Transverse colon (tissue), 4 donors: Measurements from ENCODE around the gene CLEC4M. TPM values are rescaled to one million over a fixed set of nuclear protein-coding genes. Genes with fewer than 3 reads are reported as not detected.

Experiments
- DNase-seq: peaks from one replicate; pipeline ENCODE4 v3.0.0-alpha.2; 2019
- H3K27ac ChIP-seq, 4 donors: fragments of 200-600 bp; sonication (generic); 2 replicates each; pipeline ENCODE4 v1.5.1; 2016 to 2018; ENCODE audit warnings: inconsistent platforms in 4 of 4
- H3K27me3 ChIP-seq: fragments of 200-600 bp; sonication (generic); 2 replicates; pipeline ENCODE4 v1.5.1; 2017; ENCODE audit warnings: inconsistent platforms
- H3K36me3 ChIP-seq, 4 donors: fragments of 200-600 bp; sonication (generic); 2 replicates each; pipeline ENCODE4 v1.5.1; 2017 to 2019; ENCODE audit warnings: inconsistent platforms in 4 of 4
- H3K4me1 ChIP-seq, 4 donors: fragments of 200-600 bp; sonication (generic); 2 replicates each; pipeline ENCODE4 v1.5.1; 2017 to 2020; ENCODE audit warnings: inconsistent platforms in 4 of 4
- H3K4me3 ChIP-seq, 4 donors: fragments of 200-600 bp; sonication (generic); 1 replicate in 1 of 4; 2 replicates in 3 of 4; pipeline versions ENCODE4 v1.5.1 to v1.6.1; 2017 to 2019; ENCODE audit warnings: inconsistent platforms in 4 of 4
- H3K9me3 ChIP-seq, 2 donors: fragments of 200-600 bp; sonication (generic); 2 replicates each; pipeline ENCODE4 v1.5.1; 2017 to 2019; ENCODE audit warnings: inconsistent platforms in 2 of 2
- EP300 ChIP-seq: sonication (generic); formaldehyde crosslinking; IDR thresholded peaks from one replicate; pipeline ENCODE4 v1.6.1; 2017; ENCODE audit warnings: antibody characterized with exemption, low read depth
- POLR2A ChIP-seq: fragments of 450-650 bp; IDR thresholded peaks from one replicate; pipeline ENCODE4 v1.6.1; 2016; ENCODE audit warnings: antibody characterized with exemption, mild to moderate bottlenecking, moderate library complexity
- POLR2AphosphoS5 ChIP-seq, 3 donors: sonication (generic); formaldehyde crosslinking; IDR thresholded peaks; one replicate each; pipeline ENCODE4 v1.6.1; 2016; ENCODE audit warnings: antibody characterized with exemption in 3 of 3
- WGBS, 2 donors: methylation state at CpG; one replicate each; pipeline ENCODE4 v1.1.5; 2018; ENCODE audit warnings: low coverage in 1 of 2; 5-methylcytosine and 5-hydroxymethylcytosine counted together
- in situ Hi-C, 4 donors: fragments of 200-750 bp; cut with MboI; loops; one replicate each; pipeline versions ENCODE4 v1.15.0 to v1.15.1; 2017; ENCODE audit warnings: low sequenced_read_pairs in 3 of 4, low pct_ligation_motif_present in 1 of 4, low pct_unique_long_range_greater_than_20kb in 1 of 4
- intact Hi-C: fragments of 100-400 bp; cut with DNase I; formaldehyde crosslinking; loops from one replicate; pipeline ENCODE4 v1.15.1; 2023; ENCODE audit warnings: low total_unique reads
- total RNA-seq, 4 donors: library from RNA; depleted of rRNA; stranded (reverse); fragments of >200 nt; gene quantifications; one replicate each; pipeline ENCODE4 v1.1.0, GENCODE V29; 2016
- TF ChIP-seq, protein P1 (sequence below), 5 experiments: fragments of 200-600 bp in 3 of 5; fragments of 450-650 bp in 2 of 5; sonication (generic) in 3 of 5; IDR thresholded peaks; 1 replicate in 2 of 5; 2 replicates in 3 of 5; pipeline ENCODE4 v1.5.1; 2016 to 2017; ENCODE audit warnings: antibody characterized with exemption in 5 of 5, inconsistent platforms in 3 of 5, mild to moderate bottlenecking in 2 of 5, moderate library complexity in 1 of 5

Gene CLEC4M
- total RNA-seq, 4 donors from 2014 or later = 0.16 TPM; not detected in 3

- Histone ChIP-seq H3K27me3 (peaks cover 22% of the 10 kb centered on the region), H3K4me1 (peaks cover 0 to 8% (median 5%) of the 10 kb centered on the region in 4 donors), H3K4me3 (no peak overlapping the region), H3K9me3 (peaks cover 0 to 9% of the 10 kb centered on the region in 2 donors), H3K36me3 (no peaks in the 10 kb centered on the region), H3K27ac (no peak overlapping the region)
- no peak for DNase-seq
- TF ChIP-seq POLR2AphosphoS5 (IDR thresholded peaks at IDR 0.05) = no peak
- TF ChIP-seq POLR2A = no peak
- TF ChIP-seq, protein P1, sequence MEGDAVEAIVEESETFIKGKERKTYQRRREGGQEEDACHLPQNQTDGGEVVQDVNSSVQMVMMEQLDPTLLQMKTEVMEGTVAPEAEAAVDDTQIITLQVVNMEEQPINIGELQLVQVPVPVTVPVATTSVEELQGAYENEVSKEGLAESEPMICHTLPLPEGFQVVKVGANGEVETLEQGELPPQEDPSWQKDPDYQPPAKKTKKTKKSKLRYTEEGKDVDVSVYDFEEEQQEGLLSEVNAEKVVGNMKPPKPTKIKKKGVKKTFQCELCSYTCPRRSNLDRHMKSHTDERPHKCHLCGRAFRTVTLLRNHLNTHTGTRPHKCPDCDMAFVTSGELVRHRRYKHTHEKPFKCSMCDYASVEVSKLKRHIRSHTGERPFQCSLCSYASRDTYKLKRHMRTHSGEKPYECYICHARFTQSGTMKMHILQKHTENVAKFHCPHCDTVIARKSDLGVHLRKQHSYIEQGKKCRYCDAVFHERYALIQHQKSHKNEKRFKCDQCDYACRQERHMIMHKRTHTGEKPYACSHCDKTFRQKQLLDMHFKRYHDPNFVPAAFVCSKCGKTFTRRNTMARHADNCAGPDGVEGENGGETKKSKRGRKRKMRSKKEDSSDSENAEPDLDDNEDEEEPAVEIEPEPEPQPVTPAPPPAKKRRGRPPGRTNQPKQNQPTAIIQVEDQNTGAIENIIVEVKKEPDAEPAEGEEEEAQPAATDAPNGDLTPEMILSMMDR (IDR thresholded peaks at IDR 0.05) = no peak
- no peak for TF ChIP-seq EP300
- 77 to 78% methylated on average over 3 of the region's 3 CpGs for WGBS, 2 donors
- intact Hi-C loops (no loop called here), in situ Hi-C loops (loop anchor here in 3 of 4 donors (10.0 to 25.0 kb wide), 4 partner anchors 144 to 444 kb away; partner anchors contain the start of gene RETN (in 1 of the 3))
These were observed 43.2 kb downstream of the CLEC4M start for GRCh38 chr19:7806234-7806633.

DNA sequence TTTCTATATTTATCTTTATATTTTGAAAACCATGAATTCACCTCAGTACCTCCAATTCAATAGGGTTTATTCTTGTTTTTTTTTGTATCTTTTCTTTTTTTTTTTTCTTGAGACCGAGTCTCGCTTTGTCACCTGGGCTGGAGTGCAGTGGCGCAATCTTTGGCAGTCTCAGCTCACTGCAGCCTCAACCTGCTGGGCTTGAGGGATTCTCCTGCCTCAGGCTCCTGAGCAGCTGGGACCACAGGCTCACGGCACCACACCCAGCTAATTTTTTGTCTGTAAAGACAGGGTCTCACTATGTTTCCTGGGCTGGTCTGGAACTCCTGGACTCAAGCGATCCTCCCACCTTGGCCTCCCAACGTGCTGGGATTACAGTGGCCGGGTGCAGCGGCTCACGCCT lies 43.8 kb downstream of the CLEC4M start:
- Histone ChIP-seq H3K4me1 (peaks cover 0 to 8% (median 5%) of the 10 kb centered on the region in 4 donors), H3K36me3 (no peaks in the 10 kb centered on the region), H3K4me3 (no peak overlapping the region), H3K27me3 (peaks cover 21% of the 10 kb centered on the region), H3K27ac (no peak overlapping the region), H3K9me3 (peaks cover 0 to 7% of the 10 kb centered on the region in 2 donors)
- no peak for TF ChIP-seq EP300
- TF ChIP-seq, protein P1 (IDR thresholded peaks at IDR 0.05) = no peak
- TF ChIP-seq POLR2A = no peak
- 86% methylated on average over 9 of the region's 9 CpGs; no CpG with 5 or more reads in 1 of the 2 donors for WGBS, 2 donors
- DNase-seq = no peak
- intact Hi-C loops = no loop called here
- in situ Hi-C loops = loop anchor here in 3 of 4 donors (10.0 to 25.0 kb wide), 4 partner anchors 145 to 445 kb away; partner anchors contain the start of gene RETN (in 1 of the 3)

GRCh38 chr19:7808108-7808507 lies 45.1 kb downstream of the CLEC4M start:
- no peak for DNase-seq
- H3K27ac ChIP-seq = no peak overlapping the region
- intact Hi-C loops = no loop called here
- peaks cover 0 to 8% (median 5%) of the 10 kb centered on the region in 4 donors for H3K4me1 ChIP-seq
- in situ Hi-C loops = loop anchor here in 3 of 4 donors (10.0 to 25.0 kb wide), 4 partner anchors 146 to 446 kb away; partner anchors contain the start of gene RETN (in 1 of the 3)
- H3K27me3 ChIP-seq = peaks cover 11% of the 10 kb centered on the region
- TF ChIP-seq POLR2A (no peak), EP300 (no peak), POLR2AphosphoS5 (IDR thresholded peaks at IDR 0.05) (no peak)
- TF ChIP-seq, protein P1 (IDR thresholded peaks at IDR 0.05) = no peak
- H3K4me3 ChIP-seq = no peak overlapping the region
- peaks cover 0 to 8% of the 10 kb centered on the region in 2 donors for H3K9me3 ChIP-seq
- 73 to 80% methylated on average over 3 to 5 of the region's 5 CpGs for WGBS, 2 donors
- no peaks in the 10 kb centered on the region for H3K36me3 ChIP-seq

DNA sequence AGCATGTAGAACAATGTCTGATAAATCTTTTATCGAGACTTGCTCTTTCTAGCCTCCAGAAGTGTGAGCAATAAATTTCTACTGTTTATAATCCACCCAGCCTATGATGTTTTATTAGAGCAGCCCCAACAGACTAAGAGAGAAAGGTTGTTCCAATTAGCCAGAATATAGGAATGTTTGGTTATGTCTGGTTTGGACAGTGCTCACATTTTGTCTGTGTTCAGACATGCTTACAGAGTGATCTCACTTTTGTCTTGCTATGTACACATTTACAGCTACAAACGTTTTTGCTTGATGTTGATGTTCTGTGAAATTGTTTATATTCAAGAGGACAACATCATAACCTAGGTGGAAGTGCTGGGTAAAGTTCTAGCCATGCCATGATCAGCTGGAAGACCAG lies 48.9 kb downstream of the CLEC4M start:
- Histone ChIP-seq H3K36me3 (no peaks in the 10 kb centered on the region), H3K4me1 (no peaks in the 10 kb centered on the region), H3K9me3 (peaks cover 0 to 8% of the 10 kb centered on the region in 2 donors), H3K27ac (no peak overlapping the region), H3K4me3 (no peak overlapping the region), H3K27me3 (peaks cover 5% of the 10 kb centered on the region)
- in situ Hi-C loops (loop anchor here in 3 of 4 donors (25.0 kb wide), 3 partner anchors 150 to 450 kb away; partner anchors contain the start of gene RETN (in 1 of the 3)), intact Hi-C loops (no loop called here)
- no peak for DNase-seq
- 33 to 53% methylated on average over 2 of the region's 2 CpGs for WGBS, 2 donors
- TF ChIP-seq EP300 (no peak), POLR2AphosphoS5 (IDR thresholded peaks at IDR 0.05) (no peak), POLR2A (no peak)
- TF ChIP-seq, protein P1 (IDR thresholded peaks at IDR 0.05) = no peak
